ENCODE measurements around the gene PPIC.

PPIC gene

GRCh38 chr5:123036391-123037103, at the start of gene PPIC:
TSS of gene PPIC (minus strand) at chr5:123036725. CDS start at chr5:123036625, 100 bp downstream.
- peak; percentile 60 for DNase-seq (ENCODE audit: low read depth)

DNA sequence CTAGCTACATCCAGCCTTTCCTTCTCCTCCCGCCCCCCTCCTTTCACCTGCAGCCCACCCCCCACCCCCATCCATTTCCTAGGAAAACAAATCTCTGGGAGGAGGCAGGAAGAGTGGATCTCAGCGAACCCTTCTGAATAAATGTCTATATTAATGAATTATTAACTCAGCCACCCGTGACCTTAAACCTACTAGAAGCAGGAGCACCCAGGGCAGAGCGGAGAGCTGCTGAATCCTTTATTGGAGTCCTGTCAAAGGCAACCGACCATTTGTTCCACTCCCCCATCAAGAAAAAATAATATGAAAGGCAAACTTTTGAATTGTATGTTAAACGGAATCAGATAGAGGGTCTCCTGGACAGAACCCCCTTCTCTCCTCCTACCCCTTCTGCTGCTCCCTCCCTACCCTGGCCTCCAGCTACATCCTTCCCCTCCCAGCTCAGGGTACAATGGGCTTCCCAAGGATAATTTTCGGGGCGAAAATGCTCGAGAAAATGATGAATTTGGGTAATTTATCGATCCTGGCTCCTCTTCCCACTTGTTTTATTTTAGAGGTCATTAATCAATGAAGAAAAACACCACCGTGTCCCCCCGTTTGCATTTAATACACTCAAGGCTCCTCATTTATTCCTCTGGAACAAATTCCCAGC, 49.2 kb upstream of the PPIC start:
- DNase-seq (ENCODE audit: low read depth), result no peak

DNA sequence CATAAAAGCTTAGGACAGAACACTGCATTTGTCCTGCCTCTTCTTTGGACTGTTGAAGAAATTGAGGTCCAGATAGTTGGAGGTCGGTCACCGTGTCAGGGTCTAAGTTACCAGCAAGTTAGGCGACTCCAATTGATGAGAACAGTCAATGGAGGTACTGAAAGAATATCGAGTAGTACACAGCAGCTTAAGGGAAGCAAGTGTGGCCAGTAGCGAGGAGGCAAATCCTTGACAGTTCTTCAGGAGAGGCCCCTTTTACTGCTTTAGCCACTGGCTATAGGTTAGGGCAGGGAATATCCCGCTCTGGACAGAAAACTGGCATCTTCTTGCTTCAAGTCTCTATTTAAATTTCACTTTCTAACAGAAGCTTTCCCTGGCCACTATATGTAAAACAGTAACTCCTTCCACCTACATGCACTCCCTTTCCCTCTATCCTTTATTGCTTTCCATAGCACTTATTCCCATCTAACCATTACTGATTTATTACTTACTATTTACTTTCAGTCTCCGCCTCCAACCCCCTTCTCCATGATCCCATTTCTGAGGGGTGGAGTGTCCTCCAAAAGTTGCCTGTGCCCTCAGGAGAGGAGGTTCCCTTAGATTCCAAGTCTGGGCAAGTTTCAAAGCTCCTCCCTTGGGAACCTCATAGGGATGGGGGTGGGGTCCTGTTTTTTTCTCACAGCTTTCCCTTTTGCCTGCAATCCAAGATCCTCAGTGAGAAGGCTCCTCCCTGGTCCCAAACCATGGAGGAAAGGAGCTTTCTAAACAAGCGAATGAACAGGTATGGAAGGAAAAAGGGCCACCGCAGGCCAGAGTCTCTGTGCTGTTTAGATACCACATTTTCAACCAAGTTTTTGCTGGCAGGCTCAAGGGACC, 48.4 kb upstream of the PPIC start:
- no peak for DNase-seq (ENCODE audit: low read depth)

DNA sequence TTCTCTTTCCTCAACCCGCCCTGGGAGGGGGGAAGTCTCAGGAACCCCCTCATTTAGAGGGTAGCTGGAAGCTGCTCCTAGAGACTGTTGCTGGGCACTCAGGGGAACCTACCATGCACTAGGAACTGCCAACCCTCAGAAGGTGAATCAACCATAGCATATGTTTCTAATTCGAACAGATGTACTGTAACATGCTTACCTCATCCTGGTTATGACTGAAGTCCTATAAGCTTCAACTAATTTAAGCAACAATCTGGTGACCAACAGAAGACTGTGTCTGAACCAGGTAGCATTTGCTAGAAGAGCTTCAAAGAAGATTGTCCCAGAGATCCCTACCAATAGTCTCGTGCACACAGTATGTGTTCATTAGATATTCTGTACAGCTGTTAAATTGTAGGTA, 46.8 kb upstream of the PPIC start:
- no peak for DNase-seq (ENCODE audit: low read depth)

GRCh38 chr5:123080215-123080614, 43.7 kb upstream of the PPIC start:
- no peak for DNase-seq (ENCODE audit: low read depth)

- no peak for DNase-seq (ENCODE audit: low read depth)
Measured at GRCh38 chr5:123075521-123076163, 39.1 kb upstream of the PPIC start.

GRCh38 chr5:123068368-123068938, 31.9 kb upstream of the PPIC start:
- DNase-seq (ENCODE audit: low read depth), result no peak

- no peak for DNase-seq (ENCODE audit: low read depth)
Measured at GRCh38 chr5:123066016-123066415, 29.5 kb upstream of the PPIC start.

GRCh38 chr5:123059455-123059854, 22.9 kb upstream of the PPIC start:
- no peak for DNase-seq (ENCODE audit: low read depth)

DNA sequence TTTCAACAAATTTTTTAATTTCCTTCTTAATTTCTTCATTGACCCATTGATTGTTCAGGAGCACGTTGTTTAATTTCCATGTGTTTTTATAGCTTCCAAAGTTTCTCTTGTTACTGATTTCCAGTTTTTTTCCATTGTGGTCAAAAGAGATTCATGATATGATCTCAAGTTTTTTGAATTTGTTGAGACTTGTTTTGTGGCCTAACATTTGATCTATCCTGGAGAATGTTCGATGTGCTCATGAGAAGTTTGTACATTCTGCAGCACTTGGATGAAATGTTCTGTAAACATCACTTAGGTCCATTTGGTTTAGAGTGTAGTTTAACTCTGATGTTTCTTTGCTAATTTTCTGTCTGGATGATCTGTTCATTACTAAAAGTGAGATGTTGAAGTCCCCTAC, 14.7 kb upstream of the PPIC start:
- no peak for DNase-seq (ENCODE audit: low read depth)

DNA sequence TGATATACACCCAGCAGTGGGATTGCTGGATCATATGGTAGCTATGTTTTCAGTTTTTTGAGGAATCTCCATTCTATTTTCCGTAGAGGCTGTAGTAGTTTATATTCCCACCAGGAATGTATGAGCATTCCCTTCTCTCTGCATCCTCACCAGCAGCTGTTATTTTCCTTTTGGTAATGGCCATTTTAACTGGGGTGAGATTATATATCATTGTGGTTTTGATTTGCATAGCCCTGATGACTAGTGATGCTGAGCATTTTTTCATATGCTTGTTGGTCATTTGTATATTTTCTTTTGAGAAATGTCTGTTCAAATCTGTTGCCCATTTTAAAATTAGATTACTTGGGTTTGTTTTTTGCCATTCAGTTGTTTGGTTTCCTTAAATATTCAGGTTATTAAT, 11.2 kb upstream of the PPIC start:
- DNase-seq (ENCODE audit: low read depth), result no peak

- DNase-seq (ENCODE audit: low read depth), result no peak
Measured at GRCh38 chr5:123046222-123046621, 9.7 kb upstream of the PPIC start.

DNA sequence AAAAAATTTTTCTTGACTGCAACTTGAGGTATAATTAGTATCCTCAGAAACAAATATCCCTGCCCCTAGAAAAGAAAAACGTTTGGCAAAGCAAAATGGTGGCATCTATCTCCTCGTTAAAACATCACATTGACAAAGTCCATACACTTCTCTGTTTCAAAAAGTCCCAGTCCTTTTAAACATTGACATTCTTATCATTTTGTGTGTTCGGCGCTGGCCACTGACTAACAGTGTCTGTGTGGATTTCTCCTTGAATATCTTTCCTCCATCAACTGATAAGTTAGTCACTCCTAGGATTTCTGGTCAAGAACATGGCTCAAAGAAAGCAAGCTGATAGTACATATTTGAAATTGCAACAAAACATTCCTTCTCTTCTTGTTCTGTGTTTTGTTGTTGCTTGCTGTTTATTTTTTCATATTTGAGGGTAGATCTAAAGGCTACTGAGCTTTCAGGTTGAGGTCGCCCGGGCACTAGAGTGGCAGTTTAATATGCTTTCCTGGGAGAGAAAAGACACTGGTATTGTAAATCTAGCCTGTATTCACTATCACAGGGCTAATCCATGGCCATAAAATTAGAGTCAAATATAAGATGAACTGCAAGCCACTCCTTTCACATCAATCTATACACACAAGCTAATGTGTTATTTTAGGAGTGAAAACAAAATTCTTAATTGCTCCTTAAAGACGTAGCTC, 8.5 kb upstream of the PPIC start:
- DNase-seq (ENCODE audit: low read depth), result no peak

DNA sequence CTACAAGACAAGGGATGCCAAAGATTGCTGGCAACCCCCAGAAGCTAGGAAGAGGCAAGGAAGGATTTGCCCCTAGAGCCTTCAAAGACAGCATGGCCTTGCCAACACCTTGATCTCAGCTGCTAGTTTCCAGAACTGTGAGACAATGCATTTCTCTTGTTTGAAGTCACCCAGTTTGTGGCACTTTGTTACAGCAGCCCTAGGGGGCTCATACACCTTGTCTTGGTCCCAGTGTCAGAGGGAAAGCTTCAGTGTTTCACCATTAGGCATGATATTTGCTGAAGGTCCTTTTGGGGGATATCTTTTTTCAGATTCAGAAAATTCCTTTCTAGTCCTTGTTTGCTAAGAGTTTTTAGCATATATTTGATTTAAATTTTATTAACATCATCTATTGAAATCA, 3.1 kb upstream of the PPIC start:
- DNase-seq (ENCODE audit: low read depth), result no peak

- peak; percentile 2 for DNase-seq (ENCODE audit: low read depth)
Measured at GRCh38 chr5:123037104-123037418, 536 bp upstream of the PPIC start.

DNA sequence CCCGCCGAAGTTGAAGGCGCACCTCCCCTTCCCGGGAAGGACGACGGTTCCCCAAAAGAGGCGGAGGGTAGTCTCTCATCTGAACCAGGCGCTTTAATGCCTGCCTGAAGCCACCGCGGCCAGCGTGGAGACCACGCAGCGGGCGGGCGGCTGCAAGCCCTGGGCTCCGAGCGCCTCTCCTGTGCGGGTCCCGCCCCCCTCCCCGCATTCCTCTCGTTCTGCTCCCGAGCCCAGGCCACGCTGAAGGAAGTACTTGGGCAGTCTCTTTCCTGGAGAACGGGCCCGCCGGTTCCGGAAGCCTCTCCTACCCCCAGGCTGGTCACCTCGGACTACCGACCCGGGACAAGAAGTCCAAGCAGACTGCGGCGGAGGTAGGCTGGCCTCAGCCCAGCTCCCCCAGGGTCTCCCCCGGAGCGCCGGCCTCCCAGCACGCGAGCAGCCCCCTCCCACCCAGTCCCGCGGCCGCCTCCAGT, 571 bp downstream of the PPIC start:
- peak; percentile 9 for DNase-seq (ENCODE audit: low read depth)

GRCh38 chr5:123035360-123035917, 1.1 kb downstream of the PPIC start:
- peak; percentile 10 for DNase-seq (ENCODE audit: low read depth)

GRCh38 chr5:123033157-123033671, 3.3 kb downstream of the PPIC start:
- DNase-seq (ENCODE audit: low read depth), result no peak

DNA sequence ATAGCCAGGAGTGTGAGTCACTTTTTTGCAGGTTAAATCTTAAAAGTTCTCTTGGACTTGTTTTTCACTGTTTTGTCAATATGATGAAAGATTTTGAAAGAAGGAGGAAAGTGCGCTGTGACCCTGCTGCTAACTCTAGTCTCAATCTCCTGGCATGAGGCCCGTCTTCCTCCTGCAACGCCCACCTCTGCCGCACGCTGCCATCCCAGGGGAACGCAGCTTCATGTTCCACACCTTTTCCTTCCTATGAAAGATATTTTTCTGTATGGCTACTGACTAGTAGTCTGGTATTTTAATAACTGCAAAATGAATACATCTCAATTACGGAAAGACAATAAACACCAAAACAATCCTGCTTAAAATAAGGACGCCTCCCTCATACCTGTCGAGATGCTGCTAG, 8.3 kb downstream of the PPIC start:
- DNase-seq (ENCODE audit: low read depth), result peak; percentile 12

DNA sequence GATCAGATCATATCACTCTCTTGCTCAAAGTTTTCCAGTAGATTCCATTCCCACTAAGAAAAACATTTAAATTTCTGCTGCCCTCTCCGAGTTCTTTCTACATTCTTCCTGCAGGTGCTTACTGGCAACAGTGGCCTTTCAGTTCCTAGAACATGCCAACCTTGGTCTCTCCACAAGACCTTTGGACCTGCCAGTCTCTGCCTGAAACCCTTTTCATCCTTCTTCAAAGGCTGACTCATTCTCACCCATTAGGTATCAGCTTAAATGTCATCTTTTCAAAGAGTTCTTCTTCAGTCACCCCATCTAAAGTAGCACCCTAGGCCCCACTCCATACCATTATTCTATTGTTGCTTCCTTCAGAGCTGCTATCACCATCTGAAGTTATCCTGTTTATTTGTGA, 21.8 kb downstream of the PPIC start:
- no peak for DNase-seq (ENCODE audit: low read depth)

- peak; percentile 10 for DNase-seq (ENCODE audit: low read depth)
Measured at GRCh38 chr5:123012321-123012720, 24.2 kb downstream of the PPIC start.
